ENCODE data around the gene VWA7.
"Not testable (repeated sequence)": the region's sequence is repeated elsewhere in the genome, so short reads cannot be mapped to it uniquely, and the experiment has no call there.

The VWA7 gene

GRCh38 chr6:31795616-31796298 lies 18.6 kb upstream of the VWA7 start, which contains the start of gene VARS1:
Gene VARS1 (minus strand): TSS chr6:31795752. CDS start chr6:31795217, 535 bp downstream.
- peak; percentile 92 for DNase-seq (ENCODE audit: low read depth)
- peak; percentile 46 for TF ChIP-seq CTCF (IDR thresholded peaks at IDR 0.05; ENCODE audit: low read length, missing control alignments)

GRCh38 chr6:31794866-31795615 lies 17.9 kb upstream of the VWA7 start:
- DNase-seq (ENCODE audit: low read depth) = no peak
- peak overlapping the region; percentile 91 for H3K4me3 ChIP-seq (replicated peaks; ENCODE audit: low read depth, low read length)
- no peak for TF ChIP-seq CTCF (IDR thresholded peaks at IDR 0.05; ENCODE audit: low read length, missing control alignments)

More at GRCh38 chr6:31795616-31796298, 18.6 kb upstream of the VWA7 start, which contains the start of gene VARS1:
- peak within 1 kb of the TSS; percentile 91 for H3K4me3 ChIP-seq (replicated peaks; ENCODE audit: low read depth, low read length)

GRCh38 chr6:31794294-31794865 lies 17.3 kb upstream of the VWA7 start:
- no peak for TF ChIP-seq CTCF (IDR thresholded peaks at IDR 0.05; ENCODE audit: low read length, missing control alignments)
- DNase-seq (ENCODE audit: low read depth) = peak; percentile 36

GRCh38 chr6:31793927-31794245 lies 16.8 kb upstream of the VWA7 start:
- DNase-seq (ENCODE audit: low read depth) = not testable (repeated sequence)
- H3K4me3 ChIP-seq (replicated peaks; ENCODE audit: low read depth, low read length) = peak overlapping the region; percentile 91

More at GRCh38 chr6:31794294-31794865, 17.3 kb upstream of the VWA7 start:
- peak overlapping the region; percentile 91 for H3K4me3 ChIP-seq (replicated peaks; ENCODE audit: low read depth, low read length)

- no peak for TF ChIP-seq CTCF (IDR thresholded peaks at IDR 0.05; ENCODE audit: low read length, missing control alignments)
- no peak overlapping the region for H3K4me3 ChIP-seq (replicated peaks; ENCODE audit: low read depth, low read length)
- DNase-seq (ENCODE audit: low read depth) = peak; percentile 27
Measured at GRCh38 chr6:31792761-31793171, 15.6 kb upstream of the VWA7 start.

GRCh38 chr6:31792090-31792374 lies 14.9 kb upstream of the VWA7 start:
- no peak overlapping the region for H3K4me3 ChIP-seq (replicated peaks; ENCODE audit: low read depth, low read length)
- no peak for DNase-seq (ENCODE audit: low read depth)
- no peak for TF ChIP-seq CTCF (IDR thresholded peaks at IDR 0.05; ENCODE audit: low read length, missing control alignments)

GRCh38 chr6:31791324-31792089 lies 14.4 kb upstream of the VWA7 start:
- no peak overlapping the region for H3K4me3 ChIP-seq (replicated peaks; ENCODE audit: low read depth, low read length)
- TF ChIP-seq CTCF (IDR thresholded peaks at IDR 0.05; ENCODE audit: low read length, missing control alignments) = peak; percentile 71
- DNase-seq (ENCODE audit: low read depth) = peak; percentile 60

Data from fibroblast of pulmonary artery (primary cell).